ENCODE measurements around the gene FFAR3. TPM values are rescaled to one million over a fixed set of nuclear protein-coding genes. Genes with fewer than 3 reads are reported as not detected.

The FFAR3 gene
- total and polyA plus RNA-seq, 2 of the 8 experiments (the other 6 are each of a cell fraction or from before 2014, with no cell fraction given), result not detected

DNA sequence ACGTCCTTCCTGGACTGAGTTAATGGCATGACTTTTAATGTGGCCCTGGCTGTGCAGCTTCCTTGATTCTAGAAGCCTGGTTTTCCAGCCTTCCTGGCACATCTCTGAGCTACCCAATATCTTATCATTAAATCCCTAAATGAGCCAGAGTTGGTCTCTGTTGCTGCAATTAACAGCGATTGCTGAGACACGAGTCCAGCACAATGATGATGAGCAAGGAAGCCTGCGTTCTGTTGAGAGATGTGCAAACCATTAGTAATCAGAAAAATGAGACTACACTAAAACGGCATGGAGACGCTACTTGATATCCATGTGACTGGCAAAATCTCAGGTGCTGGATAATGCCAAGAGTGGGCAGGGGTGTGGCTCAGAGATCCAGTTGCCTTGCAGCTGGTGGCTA, 38.8 kb downstream of the FFAR3 start (continued):
- TF ChIP-seq CHD7 (IDR thresholded peaks at IDR 0.05; ENCODE audit: insufficient replicate concordance, low read length) (no peak), POLR2A (IDR thresholded peaks at IDR 0.05; ENCODE audit: control extremely low read depth in 1 of 2, low read depth in 2 of 2, low read length in 2 of 2) (no peak), USF2 (IDR thresholded peaks at IDR 0.05; ENCODE audit: low read length) (no peak), RNF2 (IDR thresholded peaks at IDR 0.05; ENCODE audit: borderline replicate concordance, low read depth, low read length, missing control alignments, poor library complexity, severe bottlenecking) (no peak), RXRA (IDR thresholded peaks at IDR 0.05; ENCODE audit: insufficient read depth, low read depth, low read length) (no peak), E2F6 (IDR thresholded peaks at IDR 0.05) (no peak), JUND (IDR thresholded peaks at IDR 0.05; ENCODE audit: low read length) (no peak), YY1 (IDR thresholded peaks at IDR 0.05; ENCODE audit: low read depth, low read length) (no peak), CBX5 (IDR thresholded peaks at IDR 0.05; ENCODE audit: low read depth, low read length) (no peak), EZH2 (IDR thresholded peaks at IDR 0.05; ENCODE audit: low read depth, low read length, severe bottlenecking) (no peak)

Data from H1 (cell line).